Measurements from ENCODE around the gene CARD9.
A peak's percentile ranks its signal among the peaks of the same experiment; 100 is the strongest.
"Not testable (repeated sequence)": the region's sequence is repeated elsewhere in the genome, so short reads cannot be mapped to it uniquely, and the experiment has no call there.

The CARD9 gene

DNA sequence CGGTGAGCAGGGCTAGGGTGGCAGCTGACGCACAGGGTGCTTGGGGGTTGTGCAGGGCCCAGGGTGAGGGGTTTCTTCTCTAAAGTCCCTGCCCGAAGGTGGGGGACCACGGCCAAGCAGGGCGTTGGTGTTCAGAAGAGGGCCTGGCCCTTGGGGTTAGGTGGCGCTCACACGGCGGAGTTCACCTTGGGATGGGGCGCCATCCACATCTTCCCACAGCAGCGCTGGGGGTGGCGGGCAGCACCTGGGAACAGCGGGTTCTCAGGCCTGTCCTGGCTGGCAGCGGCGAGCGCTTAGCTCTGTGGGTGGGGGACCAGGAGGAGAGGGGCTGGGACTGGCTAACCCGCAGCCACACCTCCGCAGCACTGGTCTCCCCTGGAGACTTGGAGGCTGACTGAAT lies 40.0 kb downstream of the CARD9 start:
- no peak for DNase-seq

DNA sequence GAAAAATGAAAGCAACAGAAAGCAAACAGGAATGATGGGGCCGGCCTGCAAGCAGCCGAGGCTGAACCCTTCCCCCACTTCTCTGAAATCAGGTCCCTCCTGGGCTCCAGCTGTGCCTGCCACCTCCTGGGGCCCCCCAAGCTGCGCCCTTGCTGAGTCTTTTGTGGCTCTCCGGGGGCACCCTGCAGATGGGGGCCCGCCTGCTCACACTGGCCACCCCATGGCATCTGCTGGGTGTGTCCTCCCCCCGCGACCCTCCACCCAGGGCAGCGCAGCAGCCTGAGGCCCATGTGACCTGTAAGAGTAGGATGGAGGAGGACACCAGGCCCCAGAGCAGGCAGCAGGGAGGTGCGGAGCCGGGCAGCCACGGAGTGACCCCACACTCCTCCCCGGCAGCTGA lies 40.4 kb downstream of the CARD9 start:
- no peak for DNase-seq

DNA sequence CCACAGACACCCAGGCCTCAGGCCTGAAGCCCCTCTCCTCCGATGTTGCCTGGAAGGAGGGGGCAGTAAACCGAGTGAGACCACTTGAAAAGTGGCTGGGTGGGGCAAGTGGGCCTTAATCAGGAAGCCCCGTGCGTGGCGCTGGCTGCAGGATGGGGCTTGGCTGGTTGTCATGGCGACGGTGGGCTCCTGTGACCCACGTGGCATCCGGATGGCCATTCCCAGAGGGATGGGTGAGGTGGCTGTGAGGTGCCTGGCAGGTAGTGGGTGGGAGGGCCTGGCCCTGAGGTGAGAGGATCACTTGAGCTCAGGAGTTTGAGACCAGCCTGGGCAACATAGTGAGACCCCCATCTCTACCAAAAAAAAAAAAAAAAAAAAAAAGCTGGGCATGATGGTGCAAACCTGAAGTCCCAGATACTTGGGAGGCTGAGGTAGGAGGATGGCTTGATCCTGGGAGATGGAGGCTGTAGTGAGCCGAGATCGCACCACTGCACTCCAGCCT lies 40.9 kb downstream of the CARD9 start:
- no peak for DNase-seq

DNA sequence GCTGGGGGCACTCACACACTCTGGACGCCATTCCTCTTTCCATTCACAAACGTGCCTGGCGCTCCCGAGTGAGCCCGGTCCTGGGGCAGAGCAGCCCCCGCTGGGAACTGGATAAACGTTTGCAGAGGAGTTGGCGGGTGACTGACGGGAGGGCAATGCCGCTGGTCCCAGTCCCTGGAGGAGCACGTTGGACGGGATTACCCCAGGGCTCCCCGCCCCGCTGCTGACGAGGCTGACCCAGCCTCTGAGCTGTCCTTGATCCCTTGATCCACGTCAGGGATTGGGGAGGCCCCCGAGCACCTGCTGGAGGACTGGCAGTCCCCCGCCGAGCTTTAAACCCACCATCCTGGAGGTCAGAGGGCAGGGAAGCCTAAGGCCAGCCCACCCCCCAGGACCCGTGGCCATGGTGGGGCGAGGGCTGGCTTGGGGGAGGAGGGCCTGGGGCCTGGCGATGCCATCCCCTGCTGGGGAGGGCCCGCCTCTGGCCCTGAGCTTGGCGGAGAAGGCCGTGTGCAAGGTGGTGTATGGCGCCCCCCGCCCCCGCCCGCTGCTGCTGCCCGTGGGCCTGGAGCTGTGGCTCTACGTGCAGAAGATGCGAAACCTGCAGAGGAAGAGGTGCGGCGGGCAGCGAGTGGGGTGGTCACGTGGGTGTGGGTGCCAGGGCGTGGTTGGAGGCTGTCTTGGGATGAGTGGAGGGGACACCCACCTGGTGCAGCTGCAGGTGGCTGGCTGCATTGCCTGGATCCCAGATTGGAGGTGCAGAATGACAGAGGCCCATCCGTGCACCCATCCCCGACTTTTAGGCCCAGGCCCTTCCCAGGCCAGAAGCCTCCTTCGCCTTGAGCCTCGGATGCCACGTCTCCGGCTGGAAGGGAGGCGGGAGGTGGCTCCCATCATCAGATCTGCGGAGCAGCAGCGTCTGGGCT lies 41.6 kb downstream of the CARD9 start:
- DNase-seq = no peak

DNA sequence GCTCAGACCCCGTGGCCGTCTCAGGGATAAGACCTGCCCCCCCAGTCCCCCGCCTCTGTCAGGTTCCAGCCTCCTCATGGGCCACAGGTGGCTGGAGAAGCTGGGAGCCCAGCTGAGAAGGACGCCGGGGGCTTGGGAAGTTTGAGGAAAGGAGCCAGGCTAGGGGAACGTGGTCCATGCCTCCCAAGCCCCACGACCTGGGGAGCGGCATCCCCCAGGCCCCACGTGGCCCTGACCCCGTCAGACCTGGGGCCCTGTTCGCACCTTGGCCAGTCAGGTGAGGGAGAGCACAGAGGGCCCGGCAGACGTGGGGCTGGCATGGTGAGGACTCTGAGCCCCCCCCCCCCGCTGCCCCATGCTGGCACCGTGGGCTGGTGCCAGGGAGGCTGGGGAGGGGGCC lies 42.4 kb downstream of the CARD9 start:
- no peak for DNase-seq

DNA sequence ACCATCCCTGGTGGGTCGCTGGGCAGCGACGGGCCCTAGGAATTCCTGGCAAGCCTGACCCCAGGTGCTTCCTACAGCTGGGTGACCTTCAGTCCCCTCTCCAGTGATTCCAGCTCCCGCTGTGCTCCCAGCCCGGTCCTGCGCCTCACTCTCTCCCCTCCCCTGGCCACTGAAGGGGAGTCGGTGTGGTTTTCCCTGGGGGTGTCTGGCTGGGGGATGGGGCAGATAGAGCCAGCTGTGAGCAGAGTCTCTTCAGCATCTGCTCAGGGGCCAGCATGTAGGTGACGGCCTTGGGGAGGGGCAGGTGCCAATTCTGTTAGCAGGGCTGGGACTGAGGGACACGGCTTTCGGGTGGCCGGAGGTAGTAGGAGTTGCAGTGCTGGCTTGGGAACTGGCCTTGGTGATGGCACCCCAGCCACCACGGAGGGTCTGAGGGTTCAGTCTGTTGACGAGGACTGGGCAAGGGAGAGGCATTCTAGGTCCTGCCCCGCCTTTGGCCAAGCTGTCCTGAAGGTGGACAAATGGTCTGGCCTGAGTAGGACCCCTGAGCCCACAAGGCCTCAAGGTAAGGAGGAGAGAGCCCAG lies 43.0 kb downstream of the CARD9 start:
- no peak for DNase-seq

DNA sequence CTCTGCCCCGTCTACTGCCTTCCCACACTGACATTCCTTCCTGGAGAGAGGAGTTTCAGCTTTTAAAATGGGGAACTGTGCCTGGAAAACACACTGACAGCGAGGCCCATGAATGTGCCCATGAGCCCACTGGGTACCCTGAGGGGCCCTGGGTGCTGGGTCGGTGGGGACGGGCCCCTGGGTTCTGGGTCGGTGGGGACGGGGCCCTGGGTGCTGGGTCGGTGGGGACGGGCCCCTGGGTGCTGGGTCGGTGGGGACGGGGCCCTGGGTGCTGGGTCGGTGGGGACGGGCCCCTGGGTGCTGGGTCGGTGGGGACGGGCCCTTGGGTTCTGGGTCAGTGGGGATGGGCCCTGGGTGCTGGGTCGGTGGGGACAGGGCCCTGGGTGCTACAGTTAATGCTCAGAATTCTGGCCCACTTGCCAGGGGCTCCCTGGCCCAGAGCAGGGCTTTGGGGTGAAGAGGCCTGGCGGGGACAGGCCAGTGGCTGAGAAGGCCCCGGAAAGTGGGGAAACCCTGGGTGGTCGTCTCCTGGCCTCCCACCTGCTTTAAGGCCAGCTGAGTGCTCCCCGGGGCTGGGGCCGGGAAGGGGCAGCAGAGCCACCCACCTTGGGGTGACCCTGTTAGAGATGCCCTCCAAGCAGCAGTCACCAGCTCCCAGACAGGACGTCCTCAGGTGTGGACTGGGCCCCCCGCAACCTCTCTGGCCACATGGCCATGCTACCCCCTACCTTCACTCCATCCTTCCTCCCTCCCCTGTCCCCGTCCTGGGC lies 43.6 kb downstream of the CARD9 start:
- no peak for DNase-seq

DNA sequence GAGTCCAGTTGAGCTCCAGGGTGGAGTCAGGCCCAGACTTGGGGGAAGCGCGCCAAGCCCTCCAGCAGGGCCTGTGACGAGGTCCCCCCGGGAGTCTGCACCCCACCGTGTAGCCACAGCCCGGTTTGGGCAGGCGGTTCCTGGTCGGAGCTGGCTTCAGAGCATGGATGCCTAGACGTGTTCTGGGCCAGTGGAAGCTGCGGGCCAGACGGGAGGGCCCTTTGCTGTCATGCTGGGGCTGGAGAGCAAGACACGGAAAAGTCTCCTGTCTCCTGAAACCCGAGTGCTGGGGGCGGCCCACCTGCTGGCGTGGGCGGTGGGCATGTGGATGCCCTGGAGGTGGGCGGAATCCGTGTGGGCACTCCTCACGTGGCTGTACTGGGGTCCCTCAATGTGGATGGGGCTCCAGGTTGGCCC lies 44.2 kb downstream of the CARD9 start:
- no peak for DNase-seq

DNA sequence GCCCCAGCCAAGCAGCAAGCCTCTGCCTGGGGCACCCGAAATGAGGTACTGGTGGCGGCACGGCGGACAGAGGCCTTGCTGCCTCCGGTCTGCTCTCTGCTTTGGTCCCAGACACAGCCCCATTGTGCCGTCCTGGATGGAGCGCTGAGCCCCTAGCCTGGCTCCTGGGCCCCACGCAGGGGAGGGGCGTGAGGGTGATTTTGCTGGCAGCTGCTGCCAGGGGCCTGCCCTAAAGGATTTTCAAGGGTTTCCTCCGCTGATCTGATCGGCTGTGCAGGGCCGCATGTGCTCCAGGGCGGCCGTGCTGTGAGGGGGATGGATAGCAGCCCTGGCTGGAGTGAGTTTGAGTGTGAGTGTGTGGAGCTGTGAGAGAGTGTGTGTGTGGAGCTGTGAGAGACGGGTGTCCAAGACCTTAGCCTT lies 44.8 kb downstream of the CARD9 start:
- peak; percentile 38 for DNase-seq

DNA sequence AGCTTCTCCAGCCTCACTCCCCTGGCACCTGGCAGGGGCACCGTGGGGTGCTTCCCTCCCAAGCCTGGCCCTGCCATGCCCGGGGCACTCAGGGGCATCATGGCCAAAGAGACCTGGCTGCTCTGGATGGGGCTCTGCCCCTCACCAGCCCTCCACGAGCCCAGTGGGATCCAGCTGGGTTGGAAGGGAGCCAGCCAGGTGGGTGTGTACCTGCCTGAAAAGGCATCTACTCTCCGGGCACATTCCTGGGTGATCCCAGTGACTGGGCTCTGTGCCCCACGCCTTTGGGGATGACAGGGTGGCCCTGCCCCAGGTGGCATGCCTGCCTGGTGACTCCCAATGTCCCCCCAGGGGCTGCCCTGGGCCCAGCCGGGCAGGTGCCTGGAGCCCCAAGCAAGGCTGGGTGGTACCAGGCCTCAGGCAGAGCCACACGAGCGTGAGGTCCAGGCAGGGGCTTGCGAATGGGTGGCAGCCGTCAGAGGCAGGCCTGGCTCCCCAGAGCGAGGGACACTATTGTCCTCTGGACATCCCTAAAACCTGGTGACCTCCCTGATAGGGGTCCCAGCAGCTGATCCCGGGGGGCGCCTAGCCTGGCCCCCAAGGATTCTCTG lies 45.4 kb downstream of the CARD9 start:
- DNase-seq = no peak

DNA sequence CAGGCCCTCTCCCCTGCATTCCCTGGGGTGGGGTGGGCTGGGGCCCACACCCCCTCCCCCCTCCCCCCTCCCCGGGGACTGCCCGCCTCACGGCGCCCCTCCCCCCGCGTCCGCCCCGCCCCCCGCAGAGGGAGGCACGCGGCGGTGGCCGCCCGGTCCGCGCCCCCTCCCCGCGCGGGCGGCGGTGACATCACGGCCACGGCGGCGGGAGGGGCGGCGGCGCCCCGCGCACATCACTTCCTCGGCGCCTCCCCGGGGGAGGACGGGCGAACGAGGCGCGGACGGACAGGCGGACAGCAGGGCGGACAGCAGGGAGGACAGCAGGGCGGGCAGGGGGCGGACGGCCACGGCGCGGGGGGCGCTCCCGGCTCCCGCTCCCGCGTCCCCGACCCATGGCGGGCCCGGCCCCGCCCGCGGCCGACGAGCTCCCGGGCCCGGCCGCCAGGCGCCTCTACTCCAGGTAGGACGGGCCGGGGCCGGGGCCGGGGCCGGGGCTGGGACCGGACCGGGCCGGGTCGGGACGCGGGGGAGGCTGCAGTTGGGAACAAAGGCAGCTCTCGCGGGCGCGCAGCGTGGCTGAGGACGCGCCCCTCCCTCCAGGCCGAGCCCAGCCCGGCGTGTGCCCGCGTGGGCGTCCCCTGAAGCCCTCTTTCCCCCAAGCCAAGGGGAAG lies 46.0 kb downstream of the CARD9 start, which contains the start of gene GPSM1:
Gene GPSM1, plus strand, starts transcription at position 236 of the 671 bp plus-strand sequence. Its CDS starts 157 bp downstream, at position 393.
- DNase-seq = peak; percentile 64

DNA sequence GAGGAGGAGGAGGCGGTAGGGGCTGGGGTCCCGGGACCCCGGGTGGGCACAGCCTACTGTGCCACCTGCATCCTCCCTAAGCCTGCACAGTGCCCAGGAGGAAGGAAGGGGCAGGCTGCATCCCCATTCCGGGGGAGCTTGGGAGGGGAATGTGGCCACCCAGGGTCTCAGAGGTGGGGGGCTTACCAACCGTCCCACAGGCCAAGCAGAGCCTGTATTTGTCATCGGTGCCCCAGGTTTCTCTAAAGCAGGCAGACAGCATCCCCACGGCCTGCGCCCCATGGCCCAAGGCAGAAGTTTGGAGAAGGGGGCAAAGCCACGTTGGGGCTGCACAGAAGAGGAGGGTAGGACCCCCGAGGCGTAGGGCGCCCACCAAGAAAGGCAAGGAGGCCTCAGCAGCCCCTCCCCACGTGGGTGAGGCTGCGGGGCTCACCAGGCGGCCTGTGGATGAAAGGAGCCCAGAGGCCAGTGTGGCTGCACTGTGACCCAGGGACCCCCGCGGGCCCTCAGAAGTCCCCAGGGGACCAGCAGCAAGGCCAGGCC lies 46.6 kb downstream of the CARD9 start:
- peak; percentile 16 for DNase-seq

DNA sequence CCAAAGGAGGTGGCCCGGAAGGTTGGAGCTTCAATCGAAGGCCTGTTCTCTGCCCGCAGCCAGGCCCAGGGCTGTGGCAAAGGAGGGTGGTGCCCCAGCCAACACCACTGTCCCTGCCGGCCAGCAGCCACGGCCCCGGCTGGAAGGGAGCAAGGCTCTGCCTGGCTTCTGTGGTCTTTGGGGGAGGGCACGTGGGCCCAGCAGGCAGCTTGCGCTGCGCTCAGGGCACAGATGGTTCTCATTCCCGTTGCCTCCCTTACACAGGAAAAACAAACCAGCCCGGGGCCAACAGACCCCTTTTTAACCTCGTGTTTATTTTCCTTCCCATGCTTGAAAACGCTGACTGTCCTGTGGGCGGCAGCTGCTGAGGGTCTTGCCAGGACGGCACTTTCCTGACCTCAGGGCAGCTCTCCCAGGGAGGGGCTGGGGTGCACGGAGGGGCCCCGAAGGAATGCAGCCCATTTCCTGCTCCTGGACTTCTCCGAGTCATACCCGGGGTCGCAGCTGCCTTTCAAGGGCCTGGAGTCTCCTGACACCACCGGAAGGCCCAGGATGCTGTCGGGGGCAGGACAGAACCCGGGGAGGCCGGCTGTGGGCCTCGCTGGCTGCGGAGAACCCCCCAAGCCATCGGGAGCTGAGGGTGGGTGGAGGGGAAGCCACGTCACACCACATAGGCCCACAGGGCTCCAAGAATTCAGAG lies 47.3 kb downstream of the CARD9 start:
- peak; percentile 77 for DNase-seq

DNA sequence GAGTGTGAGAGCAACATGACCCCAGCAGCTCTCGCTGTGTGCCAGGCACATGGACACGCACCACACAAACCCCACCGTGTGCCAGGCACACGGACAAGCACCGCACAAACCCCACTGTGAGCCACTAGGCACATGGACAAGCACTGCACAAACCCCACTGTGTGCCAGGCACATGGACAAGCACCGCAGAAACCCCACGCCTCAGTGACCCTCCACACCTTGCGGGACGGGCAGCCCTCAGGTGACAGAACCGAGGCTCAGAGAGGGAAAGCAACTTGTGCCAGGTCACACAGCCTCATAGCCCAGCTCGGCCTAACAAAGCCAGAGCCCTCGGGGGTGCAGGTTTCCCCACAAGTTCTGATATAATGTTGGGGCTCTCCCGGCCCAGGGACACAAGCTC lies 48.1 kb downstream of the CARD9 start:
- no peak for DNase-seq

DNA sequence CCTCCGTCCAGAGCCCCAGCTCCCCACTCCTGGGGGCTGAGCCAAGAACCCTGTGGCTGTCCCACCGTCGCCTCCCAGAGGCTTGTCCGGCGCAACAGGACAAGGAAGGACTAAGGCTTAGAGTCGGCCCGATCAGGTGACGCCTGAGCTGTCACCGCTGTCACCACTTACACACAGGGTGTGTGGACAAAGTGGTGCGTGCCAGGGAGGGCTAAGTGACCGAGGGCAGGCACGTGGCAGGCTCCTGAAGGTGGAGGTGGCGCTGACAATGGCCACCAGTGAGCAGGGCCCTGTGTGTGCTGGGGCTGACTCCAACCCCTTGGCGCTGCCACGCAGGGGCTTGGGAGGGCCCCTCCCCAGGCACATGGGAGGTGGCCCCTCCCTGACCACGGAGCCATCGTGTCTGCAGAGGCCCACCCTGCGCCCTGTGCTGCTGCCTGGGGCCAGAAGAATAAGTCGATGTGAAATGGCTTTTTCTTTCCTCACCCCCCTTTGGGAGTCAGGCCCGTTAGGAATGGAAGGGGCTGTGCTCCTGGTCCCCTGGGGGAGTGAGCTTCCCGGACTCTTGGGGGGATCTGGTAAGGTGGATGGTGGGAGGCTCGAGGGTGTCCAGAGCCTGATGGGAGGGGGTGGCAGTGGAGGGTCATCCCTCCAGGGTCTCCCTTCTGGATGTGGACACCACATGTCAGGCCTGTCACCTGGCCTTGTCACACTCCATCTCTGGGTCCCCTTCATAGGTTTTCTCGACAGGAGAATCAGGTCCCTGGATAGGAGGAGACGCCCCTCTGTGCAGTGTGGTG lies 48.8 kb downstream of the CARD9 start:
- no peak for DNase-seq

DNA sequence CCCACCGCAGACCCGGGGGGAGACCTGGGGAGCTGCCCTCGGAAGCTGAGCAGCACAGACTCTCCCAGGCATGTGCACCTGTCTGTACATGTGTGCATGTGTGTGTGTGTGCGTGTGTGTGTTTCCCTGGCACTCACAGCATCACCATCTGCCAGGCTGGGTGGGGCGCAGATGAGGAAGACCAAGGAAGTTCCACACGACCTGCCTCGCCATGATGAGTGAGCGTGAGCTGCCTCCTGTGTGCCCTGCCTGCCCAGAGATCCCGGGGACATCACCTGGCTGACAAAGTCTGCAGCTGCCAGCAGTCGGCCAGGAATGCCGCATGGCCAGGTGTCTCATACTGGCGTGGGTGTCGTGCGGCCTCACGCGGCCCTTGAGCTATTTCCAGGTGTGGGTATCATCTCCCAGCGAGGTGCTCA lies 50.1 kb downstream of the CARD9 start:
- no peak for DNase-seq

DNA sequence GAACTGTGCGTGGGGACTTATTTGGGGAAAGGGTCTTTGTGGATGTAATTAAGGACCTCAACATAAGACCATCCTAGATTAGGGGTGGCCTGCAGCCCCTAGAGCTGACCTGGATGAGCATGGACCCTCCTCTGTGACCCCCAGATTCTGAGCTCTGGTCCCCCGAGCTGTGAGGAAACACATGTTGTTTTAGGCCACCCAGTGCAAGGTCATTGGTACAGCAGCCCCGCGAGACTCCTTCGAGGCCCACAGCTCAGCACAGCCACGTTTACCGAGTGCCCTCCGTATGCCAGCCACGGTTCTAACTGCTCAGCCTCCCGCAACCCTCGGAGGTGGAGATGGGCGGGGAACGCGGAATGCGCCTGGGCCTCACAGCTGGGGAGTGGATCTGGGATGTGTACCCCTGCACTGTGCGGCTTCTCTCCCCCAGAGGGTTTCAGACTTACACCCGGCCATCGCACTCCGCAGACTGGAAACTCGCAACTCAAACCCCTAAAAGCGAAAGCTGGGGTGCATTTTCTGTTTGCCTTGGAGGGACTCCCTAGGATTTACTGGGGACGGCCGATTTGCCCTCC lies 50.6 kb downstream of the CARD9 start:
- DNase-seq = no peak

DNA sequence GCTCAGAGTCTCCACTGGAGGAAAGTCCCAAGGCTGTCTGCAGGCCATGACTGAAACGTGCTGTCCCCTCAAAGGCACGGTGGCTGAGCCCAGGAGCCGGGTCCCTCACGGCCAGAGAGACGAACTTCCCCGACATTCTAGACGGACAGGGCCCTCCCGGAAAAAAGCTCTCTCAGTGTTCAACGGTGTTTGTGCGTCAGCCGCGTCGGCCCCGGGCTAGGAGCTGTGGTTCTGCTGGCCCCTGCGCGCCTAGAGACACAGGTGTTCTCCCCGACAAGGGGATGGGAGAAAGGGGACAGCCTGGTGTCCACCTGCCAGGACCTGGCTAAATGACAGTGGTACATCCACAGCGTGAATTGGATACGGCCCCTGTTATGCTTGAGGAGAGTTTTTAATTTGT lies 51.9 kb downstream of the CARD9 start:
- DNase-seq = no peak

DNA sequence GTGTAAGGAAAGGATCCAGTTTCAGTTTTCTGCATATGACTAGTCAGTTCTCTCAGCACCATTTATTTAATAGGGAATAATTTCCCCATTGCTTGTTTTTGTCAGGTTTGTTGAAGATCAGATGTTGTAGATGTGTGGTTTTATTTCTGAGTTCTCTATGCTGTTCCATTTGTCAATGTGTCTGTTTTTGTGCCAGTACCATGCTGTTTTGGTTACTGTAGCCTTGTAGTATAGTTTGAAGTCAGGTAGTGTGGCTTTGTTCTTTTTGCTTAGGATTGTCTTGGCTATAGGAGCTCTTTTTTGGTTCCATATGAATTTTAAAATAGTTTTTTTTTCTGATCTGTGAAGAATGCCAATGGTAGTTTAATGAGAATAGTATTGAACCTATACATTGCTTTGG lies 52.5 kb downstream of the CARD9 start:
- DNase-seq = not testable (repeated sequence)

DNA sequence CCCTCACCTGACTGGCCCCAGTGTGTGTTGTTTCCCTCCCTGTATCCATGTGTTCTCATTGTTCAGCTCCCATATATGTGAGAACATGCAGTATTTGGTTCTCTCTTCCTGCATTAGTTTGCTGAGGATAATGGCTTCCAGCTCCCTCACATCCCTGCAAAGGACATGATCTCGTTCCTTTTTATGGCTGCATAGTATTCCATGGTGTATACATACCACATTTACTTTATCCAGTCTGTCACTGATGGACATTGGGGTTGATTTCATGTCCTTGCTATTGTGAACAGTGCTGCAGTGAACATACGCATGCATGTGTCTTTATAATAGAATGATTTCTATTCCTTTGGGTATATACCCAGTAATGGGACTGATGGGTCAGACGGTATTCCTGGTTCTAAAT lies 53.5 kb downstream of the CARD9 start:
- not testable (repeated sequence) for DNase-seq

Measured in fibroblast of skin of abdomen (primary cell).